Measurements from ENCODE around the gene COPZ1. TPM values are rescaled to one million over a fixed set of nuclear protein-coding genes. Genes with fewer than 3 reads are reported as not detected.

COPZ1 gene
- total and polyA plus RNA-seq, 9 of the 15 experiments (the other 6 are each of a cell fraction or from before 2014, with no cell fraction given): 137 to 487 (median 233) TPM

DNA sequence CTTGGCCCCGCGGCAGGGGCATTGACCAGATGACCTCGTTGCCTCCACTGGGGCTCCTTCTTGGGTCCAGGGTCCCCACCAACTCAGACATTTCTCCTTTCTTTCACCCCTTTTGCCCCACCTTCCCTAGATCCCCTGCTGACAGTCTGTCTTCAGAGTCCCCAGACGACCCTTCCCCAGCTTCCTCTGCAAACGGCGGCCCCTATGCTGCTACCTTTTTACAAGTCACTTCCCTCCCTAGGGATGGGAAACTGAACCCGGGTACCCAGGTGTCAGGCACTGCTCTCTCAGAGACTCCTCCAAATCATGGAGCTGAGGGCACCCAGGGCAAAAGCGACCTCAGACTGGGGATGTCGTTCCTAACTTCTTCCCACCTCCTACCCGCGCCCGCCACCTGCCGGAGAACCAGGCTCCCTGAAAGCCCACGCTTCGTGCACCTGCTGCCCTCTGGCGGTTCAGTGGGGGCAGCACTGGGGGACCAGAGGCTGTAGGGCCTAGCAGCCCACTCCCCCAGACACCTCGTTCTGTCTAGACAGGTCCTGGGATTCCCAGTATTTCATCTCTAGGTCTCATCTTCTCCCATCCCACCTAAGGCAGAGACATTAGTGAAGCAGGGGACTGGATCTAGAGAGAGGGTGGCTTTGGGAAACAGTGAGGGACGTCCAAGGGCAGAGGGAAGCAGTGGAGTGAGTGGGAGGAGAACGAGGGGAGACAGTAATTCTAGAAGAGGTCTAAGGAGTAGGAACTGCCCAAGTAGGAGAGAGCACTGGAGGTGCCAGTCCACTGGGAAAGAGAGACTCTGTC lies 54.7 kb downstream of the COPZ1 start (continued):
- TF ChIP-seq CBX1 (IDR thresholded peaks at IDR 0.05; ENCODE audit: low read depth) (0 out of 2 replicates have a peak, but pooled peaks have one; percentile 63), ARID1B (IDR thresholded peaks at IDR 0.05) (peak; percentile 53), SMARCA4 (IDR thresholded peaks at IDR 0.05) (peak; percentile 64), ZNF12 (CRISPR knock-in tag; IDR thresholded peaks at IDR 0.05) (no peak), TBP (optimal IDR thresholded peaks at IDR 0.05; ENCODE audit: low read depth, low read length) (peak; percentile 39), PYGO2 (tag; IDR thresholded peaks at IDR 0.05) (no peak), BDP1 (IDR thresholded peaks at IDR 0.05; ENCODE audit: insufficient read depth, insufficient read length) (no peak), GTF2A2 (tag; IDR thresholded peaks at IDR 0.05) (no peak), ADNP (tag; IDR thresholded peaks at IDR 0.05) (no peak), HDGF (IDR thresholded peaks at IDR 0.05) (peak; percentile 88; the same call in 1 of the 2 replicates), PHB2 (IDR thresholded peaks at IDR 0.05; ENCODE audit: low read depth) (no peak), LARP7 (IDR thresholded peaks at IDR 0.05) (no peak), L3MBTL2 (IDR thresholded peaks at IDR 0.05) (peak; percentile 39; the same call in 1 of the 2 replicates), ZNF408 (CRISPR knock-in tag; IDR thresholded peaks at IDR 0.05; ENCODE audit: low read depth) (no peak)
- TF ChIP-seq, protein P1, sequence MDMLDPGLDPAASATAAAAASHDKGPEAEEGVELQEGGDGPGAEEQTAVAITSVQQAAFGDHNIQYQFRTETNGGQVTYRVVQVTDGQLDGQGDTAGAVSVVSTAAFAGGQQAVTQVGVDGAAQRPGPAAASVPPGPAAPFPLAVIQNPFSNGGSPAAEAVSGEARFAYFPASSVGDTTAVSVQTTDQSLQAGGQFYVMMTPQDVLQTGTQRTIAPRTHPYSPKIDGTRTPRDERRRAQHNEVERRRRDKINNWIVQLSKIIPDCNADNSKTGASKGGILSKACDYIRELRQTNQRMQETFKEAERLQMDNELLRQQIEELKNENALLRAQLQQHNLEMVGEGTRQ (CRISPR knock-in tag; IDR thresholded peaks at IDR 0.05): no peak
- TF ChIP-seq, protein P2, sequence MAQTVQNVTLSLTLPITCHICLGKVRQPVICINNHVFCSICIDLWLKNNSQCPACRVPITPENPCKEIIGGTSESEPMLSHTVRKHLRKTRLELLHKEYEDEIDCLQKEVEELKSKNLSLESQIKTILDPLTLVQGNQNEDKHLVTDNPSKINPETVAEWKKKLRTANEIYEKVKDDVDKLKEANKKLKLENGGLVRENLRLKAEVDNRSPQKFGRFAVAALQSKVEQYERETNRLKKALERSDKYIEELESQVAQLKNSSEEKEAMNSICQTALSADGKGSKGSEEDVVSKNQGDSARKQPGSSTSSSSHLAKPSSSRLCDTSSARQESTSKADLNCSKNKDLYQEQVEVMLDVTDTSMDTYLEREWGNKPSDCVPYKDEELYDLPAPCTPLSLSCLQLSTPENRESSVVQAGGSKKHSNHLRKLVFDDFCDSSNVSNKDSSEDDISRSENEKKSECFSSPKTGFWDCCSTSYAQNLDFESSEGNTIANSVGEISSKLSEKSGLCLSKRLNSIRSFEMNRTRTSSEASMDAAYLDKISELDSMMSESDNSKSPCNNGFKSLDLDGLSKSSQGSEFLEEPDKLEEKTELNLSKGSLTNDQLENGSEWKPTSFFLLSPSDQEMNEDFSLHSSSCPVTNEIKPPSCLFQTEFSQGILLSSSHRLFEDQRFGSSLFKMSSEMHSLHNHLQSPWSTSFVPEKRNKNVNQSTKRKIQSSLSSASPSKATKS (CRISPR knock-in tag; IDR thresholded peaks at IDR 0.05): no peak
- TF ChIP-seq, protein P3, sequence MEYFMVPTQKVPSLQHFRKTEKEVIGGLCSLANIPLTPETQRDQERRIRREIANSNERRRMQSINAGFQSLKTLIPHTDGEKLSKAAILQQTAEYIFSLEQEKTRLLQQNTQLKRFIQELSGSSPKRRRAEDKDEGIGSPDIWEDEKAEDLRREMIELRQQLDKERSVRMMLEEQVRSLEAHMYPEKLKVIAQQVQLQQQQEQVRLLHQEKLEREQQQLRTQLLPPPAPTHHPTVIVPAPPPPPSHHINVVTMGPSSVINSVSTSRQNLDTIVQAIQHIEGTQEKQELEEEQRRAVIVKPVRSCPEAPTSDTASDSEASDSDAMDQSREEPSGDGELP (CRISPR knock-in tag; IDR thresholded peaks at IDR 0.05; ENCODE audit: borderline replicate concordance): peak; percentile 75; the same call in 1 of the 2 replicates
